ENCODE measurements around the gene IL6ST. TPM values are rescaled to one million over a fixed set of nuclear protein-coding genes. Genes with fewer than 3 reads are reported as not detected.

The IL6ST gene
- total RNA-seq, 1 experiment from 2014 or later: 181 TPM

- in situ Hi-C loops (cut with HindIII; ENCODE audit: low pct_unique_long_range_greater_than_20kb, low sequenced_read_pairs): no loop called here
- no peak for TF ChIP-seq SIN3A (IDR thresholded peaks at IDR 0.05; ENCODE audit: borderline replicate concordance, insufficient read depth, low read depth, low read length)
- no peak for TF ChIP-seq POLR2AphosphoS5 (IDR thresholded peaks at IDR 0.05; ENCODE audit: low read depth, low read length)
- TF ChIP-seq REST (IDR thresholded peaks at IDR 0.05; ENCODE audit: insufficient read depth in 1 of 2, low read depth in 2 of 2, low read length in 1 of 2): no peak
- TF ChIP-seq TCF7L2 (IDR thresholded peaks at IDR 0.05; ENCODE audit: low read depth, low read length): no peak
- no peak for TF ChIP-seq CTCF (IDR thresholded peaks at IDR 0.05)
- Histone ChIP-seq H3K4me1 (ENCODE audit: control insufficient read depth, insufficient read depth, low read length) (no peaks in the 10 kb centered on the region), H3K4me3 (ENCODE audit: low read depth in 2 of 2, low read length in 2 of 2) (no peak overlapping the region), H3K27ac (ENCODE audit: low read length) (no peak overlapping the region), H3K9me3 (ENCODE audit: control insufficient read depth, insufficient read depth, low read depth, low read length) (no peaks in the 10 kb centered on the region), H3K36me3 (ENCODE audit: control insufficient read depth, insufficient read depth, low read length) (no peaks in the 10 kb centered on the region), H3K27me3 (ENCODE audit: control insufficient read depth, insufficient read depth, low read length) (no peaks in the 10 kb centered on the region)
- intact Hi-C loops (cut with micrococcal nuclease; ENCODE audit: unreplicated experiment): no loop called here
- DNase-seq (ENCODE audit: low read depth, low spot score): no peak
- no peak for ATAC-seq
- CTCF ChIA-PET: no interaction called here
- no TSS peak for BruUV-seq (replicated peaks)
- POLR2A ChIA-PET: no interaction called here
Measured at GRCh38 chr5:56006094-56006493, 11.3 kb upstream of the IL6ST start.

GRCh38 chr5:56004874-56005273 is 10.1 kb upstream of the IL6ST start:
- intact Hi-C loops (cut with micrococcal nuclease; ENCODE audit: unreplicated experiment): no loop called here
- Histone ChIP-seq H3K36me3 (ENCODE audit: control insufficient read depth, insufficient read depth, low read length) (no peaks in the 10 kb centered on the region), H3K27ac (ENCODE audit: low read length) (no peak overlapping the region), H3K4me3 (ENCODE audit: low read depth in 2 of 2, low read length in 2 of 2) (no peak overlapping the region), H3K4me1 (ENCODE audit: control insufficient read depth, insufficient read depth, low read length) (no peaks in the 10 kb centered on the region), H3K9me3 (ENCODE audit: control insufficient read depth, insufficient read depth, low read depth, low read length) (no peaks in the 10 kb centered on the region), H3K27me3 (ENCODE audit: control insufficient read depth, insufficient read depth, low read length) (no peaks in the 10 kb centered on the region)
- TF ChIP-seq TCF7L2 (IDR thresholded peaks at IDR 0.05; ENCODE audit: low read depth, low read length) (no peak), CTCF (IDR thresholded peaks at IDR 0.05) (no peak), REST (IDR thresholded peaks at IDR 0.05; ENCODE audit: insufficient read depth in 1 of 2, low read depth in 2 of 2, low read length in 1 of 2) (no peak), POLR2AphosphoS5 (IDR thresholded peaks at IDR 0.05; ENCODE audit: low read depth, low read length) (no peak), SIN3A (IDR thresholded peaks at IDR 0.05; ENCODE audit: borderline replicate concordance, insufficient read depth, low read depth, low read length) (no peak)
- ChIA-PET POLR2A (interaction anchor here (0.5 to 0.6 kb wide), 2 partner anchors 29 to 46 kb away, joined by 3 to 4 read pairs; no protein-coding TSS in a partner anchor), CTCF (no interaction called here)
- ATAC-seq (no peak), DNase-seq (ENCODE audit: low read depth, low spot score) (no peak)
- in situ Hi-C loops (cut with HindIII; ENCODE audit: low pct_unique_long_range_greater_than_20kb, low sequenced_read_pairs): no loop called here
- BruUV-seq (replicated peaks): no TSS peak

Data from Panc1 (cell line).